Measurements from ENCODE around the gene CCIN.

CCIN gene

DNA sequence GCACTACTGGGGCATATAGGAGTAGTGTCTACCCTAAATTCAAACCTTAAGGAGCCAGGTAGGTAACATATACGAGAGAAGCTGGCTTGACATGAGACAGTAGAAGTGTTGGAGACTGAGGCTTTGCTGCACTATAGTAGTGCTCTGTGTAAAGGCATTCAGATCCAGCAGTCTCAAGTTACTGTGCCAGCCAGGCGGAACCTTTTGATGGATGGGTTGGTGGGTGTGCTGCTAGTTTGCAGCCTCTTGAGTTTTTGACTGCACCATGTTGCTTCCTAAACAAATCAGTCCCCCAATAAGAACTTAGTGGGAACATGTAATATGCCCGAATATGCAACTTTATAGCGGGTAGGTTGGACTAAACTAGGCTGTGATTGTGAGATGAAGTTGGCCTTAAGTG lies 23.0 kb downstream of the CCIN start:
- no peak for ATAC-seq

DNA sequence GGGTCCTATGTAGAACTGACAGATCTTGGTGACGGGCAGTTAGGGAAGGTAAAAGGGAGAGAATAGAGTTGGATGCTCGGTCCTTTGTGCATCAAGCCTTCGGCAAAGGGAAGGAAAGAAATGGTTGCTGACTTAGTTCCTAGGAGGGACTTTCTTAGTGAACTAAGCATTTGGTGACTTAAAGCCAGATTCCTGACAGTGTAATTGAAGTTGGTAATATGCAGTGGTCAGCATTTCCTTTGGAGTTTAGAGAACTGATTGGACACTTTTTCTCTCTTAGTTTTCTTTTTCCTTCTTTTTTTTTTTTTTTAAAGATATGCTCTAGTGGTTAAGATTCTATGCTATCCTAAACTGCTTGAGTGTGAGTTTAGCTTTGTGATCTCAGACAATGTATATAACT lies 23.8 kb downstream of the CCIN start:
- ATAC-seq = no peak

DNA sequence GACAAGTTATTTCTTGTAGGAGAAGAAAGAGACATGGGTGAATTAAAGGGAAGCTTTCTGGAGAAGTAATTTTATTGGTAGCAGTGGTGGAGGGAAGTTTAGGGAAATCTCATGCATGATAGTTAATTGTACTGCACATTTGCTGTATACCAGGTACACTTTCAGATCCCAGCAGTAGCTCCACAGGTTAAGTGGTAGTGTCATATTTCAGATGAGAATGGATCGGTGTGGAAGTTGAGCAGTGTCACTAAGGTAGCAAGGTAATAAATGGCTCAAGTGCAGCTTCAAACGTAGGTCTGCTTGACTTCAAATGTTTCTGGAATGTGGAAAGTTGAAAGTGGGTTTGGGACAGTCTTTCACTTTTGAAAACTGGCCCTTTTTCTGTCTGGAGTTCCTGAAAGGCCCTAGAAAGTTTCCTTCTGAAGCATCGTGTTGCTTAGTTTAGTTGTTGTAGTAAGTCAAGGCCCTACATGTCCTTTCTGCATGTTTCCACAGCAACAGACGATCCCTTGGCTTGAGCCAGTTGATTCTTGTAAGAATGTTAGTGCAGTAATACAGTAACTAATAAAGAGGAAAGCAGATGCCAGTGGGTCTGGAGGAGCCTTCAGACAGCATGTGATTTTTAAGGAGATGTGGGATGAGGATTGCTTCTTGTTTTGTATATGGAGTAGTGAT lies 25.3 kb downstream of the CCIN start:
- no peak for ATAC-seq

DNA sequence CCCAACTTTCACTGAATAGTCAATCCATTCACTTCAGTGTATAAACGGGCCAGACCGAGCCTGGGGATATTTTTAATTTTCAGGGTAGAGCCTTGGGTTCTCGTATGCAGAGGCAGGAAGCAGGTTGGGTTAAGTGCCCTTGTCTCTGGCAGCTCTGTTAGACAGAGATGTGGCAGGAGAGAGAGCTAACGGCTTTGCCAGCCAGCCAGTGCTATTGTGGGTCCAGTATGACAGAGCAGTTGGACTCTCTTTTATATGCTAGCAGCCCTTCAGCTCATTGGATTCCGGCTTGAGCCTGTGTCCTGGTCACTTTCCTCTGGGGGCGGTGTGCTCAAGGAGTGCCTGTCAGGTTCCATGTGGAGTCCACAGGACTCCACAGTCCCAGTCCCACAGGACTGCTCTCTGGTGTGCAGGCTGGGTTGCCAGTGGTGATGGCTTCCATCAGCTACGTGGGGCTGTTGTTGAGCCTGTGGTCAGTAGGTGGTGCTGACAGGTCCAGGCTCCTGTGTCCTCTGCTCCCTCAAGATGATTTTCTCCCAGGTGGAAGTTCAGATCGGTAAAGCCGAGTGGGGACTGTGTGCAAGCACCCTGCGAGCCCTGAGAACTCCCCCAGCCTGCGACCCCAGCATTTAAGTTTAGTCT lies 35.8 kb downstream of the CCIN start:
- no peak for ATAC-seq

DNA sequence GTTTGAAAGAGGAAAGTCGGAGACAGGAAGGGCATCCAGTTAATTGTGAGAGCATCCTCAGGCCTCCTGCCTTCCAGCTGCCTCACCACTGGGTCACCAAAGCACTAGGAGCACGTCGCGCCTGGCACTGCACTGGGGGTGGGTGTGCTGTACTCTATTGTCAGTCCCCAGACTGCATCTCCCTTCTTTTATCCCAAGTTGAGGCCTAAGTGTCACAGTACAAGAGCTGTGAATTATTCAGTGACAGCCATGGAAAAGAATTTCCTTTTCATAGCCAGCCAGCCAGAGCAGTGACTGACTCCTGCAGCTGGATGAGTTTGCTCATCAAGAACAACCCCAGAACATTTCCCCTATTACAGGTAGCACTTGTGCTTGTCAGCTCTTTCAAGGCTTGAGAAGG lies 37.8 kb downstream of the CCIN start:
- ATAC-seq = no peak

DNA sequence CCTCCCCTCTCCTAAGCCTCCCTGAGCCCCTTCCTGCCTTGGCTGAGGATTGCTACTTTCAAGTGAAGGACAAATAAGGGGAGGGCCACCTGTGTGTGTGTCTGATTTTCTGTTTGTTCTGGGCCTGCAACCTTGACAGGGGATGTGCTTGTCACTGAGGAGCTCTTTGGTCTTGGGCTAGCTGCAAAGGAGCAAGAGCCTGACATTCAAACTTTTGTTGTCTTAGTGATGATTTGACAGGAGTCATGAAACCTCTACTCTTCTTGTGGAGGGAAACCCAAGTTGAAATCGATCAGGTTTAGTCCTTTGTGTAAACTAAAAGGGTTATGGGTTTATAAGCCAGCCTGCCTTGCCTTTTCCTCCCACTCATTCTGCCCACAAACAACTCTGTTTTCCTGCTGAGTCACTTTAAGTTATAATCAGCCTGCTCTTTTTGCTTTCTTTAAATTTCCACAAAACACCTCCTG lies 38.4 kb downstream of the CCIN start:
- peak in 1 of 2 donors; percentile 27 for ATAC-seq

DNA sequence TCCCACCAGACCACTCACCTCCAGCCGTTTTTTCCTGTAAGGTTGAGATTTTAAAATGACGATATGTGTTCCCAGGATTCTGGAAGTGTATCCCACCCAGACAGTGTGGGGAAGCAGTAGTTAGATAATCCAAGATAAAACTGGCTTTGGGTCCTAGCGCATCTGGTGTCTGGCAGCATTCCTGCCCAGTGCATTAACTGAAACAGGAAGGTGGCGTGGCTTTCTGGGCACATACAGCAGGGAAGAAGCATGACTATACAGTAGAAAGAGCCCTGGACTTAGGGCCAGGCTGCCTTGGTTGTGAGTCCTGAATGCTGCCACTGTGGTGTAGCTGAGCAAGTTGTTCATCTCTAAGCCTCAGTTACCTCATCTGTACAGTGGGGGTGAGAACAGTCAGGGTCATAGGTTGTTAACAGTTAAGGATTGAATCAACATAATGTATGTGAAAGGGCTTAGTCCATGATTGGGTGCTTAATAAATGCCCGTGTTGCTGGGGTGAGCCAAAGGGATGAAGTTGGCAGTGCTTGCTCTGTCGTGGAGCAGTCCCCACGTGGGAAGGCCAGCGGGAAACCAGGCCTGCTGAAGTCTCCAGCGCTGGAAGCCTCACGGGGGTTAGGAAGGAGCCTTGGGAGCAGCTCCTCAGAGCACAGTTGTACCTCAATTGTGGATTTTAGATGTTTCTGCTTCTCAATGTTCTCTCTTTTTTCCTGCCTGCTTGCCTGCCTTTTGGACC lies 39.5 kb downstream of the CCIN start:
- no peak for ATAC-seq

DNA sequence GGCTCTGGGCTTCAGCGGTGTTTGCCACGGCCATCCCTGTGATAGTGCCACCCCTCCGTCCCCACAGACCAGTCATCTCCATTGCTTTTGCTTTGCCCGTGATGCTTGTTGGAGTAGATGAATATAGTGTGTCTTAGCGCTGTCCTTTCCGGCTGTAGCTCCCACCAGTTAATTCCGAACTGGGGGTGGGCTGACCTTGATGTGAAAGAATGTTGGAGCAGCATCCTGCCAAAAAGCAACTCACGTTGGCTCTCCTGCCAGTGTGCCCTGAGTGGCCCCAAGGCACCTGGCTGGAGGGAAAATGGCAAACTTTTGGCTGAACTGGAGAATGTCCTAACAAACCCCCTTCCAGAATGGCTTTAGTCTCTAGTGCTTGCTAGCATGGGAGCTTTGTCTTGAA lies 41.5 kb downstream of the CCIN start:
- ATAC-seq = no peak

DNA sequence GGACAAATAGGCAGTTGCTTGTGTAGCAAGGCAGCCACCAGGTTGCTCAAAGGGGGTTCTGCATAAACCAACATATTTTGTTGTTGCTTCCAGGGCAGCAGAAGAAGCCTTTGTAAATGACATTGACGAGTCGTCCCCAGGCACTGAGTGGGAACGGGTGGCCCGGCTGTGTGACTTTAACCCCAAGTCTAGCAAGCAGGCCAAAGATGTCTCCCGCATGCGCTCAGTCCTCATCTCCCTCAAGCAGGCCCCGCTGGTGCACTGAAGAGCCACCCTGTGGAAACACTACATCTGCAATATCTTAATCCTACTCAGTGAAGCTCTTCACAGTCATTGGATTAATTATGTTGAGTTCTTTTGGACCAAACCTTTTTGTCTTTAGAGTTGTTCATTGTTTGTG lies 42.3 kb downstream of the CCIN start:
- no peak for ATAC-seq

DNA sequence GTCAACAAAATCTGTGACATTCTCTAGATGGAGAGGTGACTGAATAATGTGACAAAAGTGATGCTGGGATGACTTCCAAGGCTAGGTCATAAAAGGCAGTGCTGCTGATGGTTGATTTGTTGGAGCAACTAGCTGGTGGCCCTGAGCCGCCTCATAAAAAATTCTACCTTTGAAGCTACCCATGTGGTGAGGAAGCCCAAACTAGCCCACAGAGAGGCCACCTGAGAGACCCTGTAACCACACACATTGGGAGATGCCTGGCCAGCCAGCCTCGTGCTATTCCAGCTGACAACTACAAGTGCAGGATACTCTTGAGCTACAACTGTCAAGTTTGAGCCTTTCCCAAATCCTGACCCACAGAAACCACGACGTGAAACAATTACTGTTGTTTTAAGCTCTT lies 44.2 kb downstream of the CCIN start:
- no peak for ATAC-seq

DNA sequence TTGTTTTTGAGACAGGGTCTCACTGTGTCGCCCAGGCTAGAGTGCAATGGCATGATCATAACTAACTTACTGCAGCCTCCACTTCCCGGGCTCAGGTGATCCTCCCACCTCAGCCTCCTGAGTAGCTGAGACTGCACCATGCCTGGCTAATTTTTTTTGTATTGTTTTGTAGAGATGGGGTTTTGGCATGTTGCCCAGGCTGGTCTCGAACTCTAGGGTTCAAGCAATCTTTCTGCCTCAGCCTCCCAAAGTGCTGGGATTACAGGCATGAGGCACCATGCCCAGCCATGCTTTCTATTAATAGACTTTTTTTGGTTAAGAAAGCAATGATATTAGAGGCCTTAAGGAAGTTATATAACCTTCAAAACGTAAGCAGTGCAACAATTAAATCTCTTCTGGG lies 44.8 kb downstream of the CCIN start:
- ATAC-seq = no peak

DNA sequence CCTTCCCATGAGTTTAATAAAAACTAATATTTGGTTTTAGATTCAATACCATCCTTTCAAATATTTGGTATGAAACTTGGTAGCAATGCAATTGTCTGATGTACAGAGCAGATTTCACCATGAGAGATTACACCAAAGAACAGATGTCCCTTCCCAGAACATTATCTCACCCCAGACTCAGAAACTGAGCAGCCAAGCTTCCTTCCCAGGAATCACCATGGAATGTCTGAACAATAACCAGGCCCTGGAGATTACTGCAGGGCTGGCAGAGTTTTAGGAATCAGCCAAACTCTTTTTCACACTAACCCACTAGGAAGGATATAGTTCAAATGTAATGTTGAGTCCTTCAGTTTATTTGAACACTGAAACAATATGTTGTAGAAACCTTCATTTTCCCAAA lies 45.4 kb downstream of the CCIN start:
- no peak for ATAC-seq

DNA sequence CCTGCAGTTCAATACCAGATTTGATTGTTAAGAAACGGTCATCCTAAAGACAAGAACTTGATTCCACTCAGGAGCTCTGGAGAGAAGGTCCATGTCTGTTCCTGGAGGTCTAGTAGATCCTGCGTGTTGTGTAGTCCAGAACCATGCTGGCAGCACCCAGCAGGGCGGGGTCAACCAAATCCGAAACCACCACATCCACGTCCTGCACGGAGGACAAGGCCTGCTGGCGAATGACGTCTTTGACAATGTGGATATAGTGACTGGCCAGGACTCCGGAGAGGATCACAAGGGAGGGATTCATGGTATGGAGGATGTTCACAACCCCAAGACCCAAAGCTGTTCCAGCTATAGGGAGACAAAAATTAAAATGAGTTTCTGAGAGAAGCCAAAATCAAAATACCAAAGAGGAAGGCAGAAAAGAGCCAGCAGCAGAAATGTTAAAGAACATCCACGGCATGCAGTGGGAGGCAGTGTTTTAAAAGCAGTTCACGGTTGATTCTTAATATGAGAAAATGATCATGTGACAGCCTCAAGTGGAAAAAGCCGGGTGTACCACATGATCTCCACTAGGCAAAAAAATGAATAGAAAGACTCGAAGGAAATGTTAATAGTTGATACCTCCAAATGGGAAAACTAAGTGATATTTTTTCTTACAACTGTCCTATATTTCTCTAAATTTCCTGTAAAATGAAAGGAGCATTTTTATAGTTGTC lies 48.2 kb downstream of the CCIN start:
- ATAC-seq = no peak

DNA sequence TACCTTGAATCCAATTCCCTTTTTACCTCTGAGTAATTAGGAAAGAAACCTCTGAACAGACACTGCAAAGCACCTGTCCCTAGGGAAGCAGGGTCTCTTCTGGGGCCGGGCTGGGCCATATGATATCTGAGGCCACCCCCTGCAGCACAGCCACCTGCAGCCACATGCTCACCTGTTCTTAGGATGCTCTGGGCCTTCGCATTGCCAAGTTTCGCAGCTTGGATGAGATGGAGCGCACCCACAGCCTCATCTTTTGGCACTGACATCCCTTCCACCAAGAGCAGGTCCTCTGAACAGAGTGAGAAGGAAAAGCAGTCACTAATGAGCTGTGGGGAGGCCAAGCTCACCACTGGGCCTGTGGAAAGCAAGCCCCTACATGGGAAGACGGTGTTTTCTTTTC lies 48.8 kb downstream of the CCIN start:
- ATAC-seq = no peak

DNA sequence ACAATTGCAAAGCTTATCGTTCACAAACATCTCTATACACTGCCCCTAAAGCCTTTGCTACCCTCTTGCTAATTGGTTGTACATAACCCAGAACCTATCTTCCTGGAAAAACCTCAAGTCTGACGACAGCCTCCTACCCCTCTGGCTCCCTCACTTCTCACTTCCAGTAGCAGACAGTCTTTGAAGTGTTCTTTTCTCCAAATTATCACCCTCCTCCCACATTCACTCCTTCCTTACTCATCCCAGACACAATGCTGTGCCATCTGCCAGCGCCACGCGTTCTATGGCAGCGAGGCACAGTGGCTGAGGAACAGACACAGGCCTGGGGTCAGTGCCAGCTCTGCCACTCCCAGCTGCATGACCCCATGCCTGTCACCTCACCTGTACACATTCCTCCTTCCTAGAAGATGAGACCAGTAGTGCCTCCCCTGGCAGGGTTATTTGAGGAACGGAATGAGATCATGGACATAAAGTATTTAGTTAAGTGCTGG lies 49.3 kb downstream of the CCIN start:
- peak; percentile 75 to 84 for ATAC-seq
